WERI-Rb-1 (cell line): ENCODE measurements around the gene MEIS2.

ENCODE experiments used
- DNase-seq: peaks from one replicate; pipeline ENCODE4 v3.0.0-alpha.2; 2020
- H3K27ac ChIP-seq: fragments of 250-450 bp; sonication (Bioruptor Pico); 2 replicates; pipeline ENCODE4 v1.5.1; 2020; ENCODE audit warnings: mild to moderate bottlenecking, moderate library complexity
- H3K27me3 ChIP-seq: fragments of 250-450 bp; sonication (Bioruptor Pico); 2 replicates; pipeline ENCODE4 v1.5.1; 2021; ENCODE audit warnings: mild to moderate bottlenecking, low read depth, moderate library complexity; ENCODE audit not compliant: insufficient read depth, severe bottlenecking
- H3K36me3 ChIP-seq: fragments of 250-450 bp; sonication (Bioruptor Pico); 2 replicates; pipeline ENCODE4 v1.5.1; 2020; ENCODE audit warnings: mild to moderate bottlenecking, moderate library complexity
- H3K4me3 ChIP-seq: 2 replicates; pipeline ENCODE4 v1.5.1; 2011; ENCODE audit warnings: low read depth, mild to moderate bottlenecking, control low read depth, low read length
- H3K9me3 ChIP-seq: fragments of 250-450 bp; sonication (Bioruptor Pico); 2 replicates; pipeline ENCODE4 v1.5.1; 2021; ENCODE audit warnings: mild to moderate bottlenecking, moderate library complexity; ENCODE audit not compliant: severe bottlenecking
- TF ChIP-seq, protein P1 (sequence below): IDR thresholded peaks from 2 replicates; pipeline ENCODE4 v1.5.1; 2011; ENCODE audit warnings: low read depth, mild to moderate bottlenecking, control low read depth, inconsistent platforms, low read length

MEIS2 gene

DNA sequence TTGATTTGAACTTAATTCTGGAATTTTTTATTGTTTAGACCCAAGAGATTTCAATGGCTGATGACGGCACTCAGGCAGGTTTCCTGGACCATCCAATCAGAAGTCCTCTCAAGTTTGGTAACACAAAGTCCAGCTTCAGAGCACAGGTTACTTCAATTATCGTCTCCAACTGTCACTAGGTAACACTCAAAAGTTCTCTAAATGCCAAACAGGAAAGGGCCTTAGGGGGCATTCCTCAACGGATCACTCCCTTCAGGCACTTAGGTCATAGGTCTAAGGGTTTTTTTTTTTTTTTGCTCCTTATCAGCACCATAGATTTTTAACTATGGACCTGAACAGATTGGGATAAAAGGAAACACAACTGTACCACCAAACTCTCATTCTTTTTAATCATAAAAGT is 85.8 kb downstream of the MEIS2 start:
- TF ChIP-seq, protein P1, sequence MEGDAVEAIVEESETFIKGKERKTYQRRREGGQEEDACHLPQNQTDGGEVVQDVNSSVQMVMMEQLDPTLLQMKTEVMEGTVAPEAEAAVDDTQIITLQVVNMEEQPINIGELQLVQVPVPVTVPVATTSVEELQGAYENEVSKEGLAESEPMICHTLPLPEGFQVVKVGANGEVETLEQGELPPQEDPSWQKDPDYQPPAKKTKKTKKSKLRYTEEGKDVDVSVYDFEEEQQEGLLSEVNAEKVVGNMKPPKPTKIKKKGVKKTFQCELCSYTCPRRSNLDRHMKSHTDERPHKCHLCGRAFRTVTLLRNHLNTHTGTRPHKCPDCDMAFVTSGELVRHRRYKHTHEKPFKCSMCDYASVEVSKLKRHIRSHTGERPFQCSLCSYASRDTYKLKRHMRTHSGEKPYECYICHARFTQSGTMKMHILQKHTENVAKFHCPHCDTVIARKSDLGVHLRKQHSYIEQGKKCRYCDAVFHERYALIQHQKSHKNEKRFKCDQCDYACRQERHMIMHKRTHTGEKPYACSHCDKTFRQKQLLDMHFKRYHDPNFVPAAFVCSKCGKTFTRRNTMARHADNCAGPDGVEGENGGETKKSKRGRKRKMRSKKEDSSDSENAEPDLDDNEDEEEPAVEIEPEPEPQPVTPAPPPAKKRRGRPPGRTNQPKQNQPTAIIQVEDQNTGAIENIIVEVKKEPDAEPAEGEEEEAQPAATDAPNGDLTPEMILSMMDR, result no peak
- no peak overlapping the region for H3K4me3 ChIP-seq
- no peaks in the 10 kb centered on the region for H3K9me3 ChIP-seq
- H3K27ac ChIP-seq, result no peak overlapping the region
- no peaks in the 10 kb centered on the region for H3K27me3 ChIP-seq
- no peak for DNase-seq
- peaks cover 84% of the 10 kb centered on the region for H3K36me3 ChIP-seq

GRCh38 chr15:37014137-37014536 is 86.2 kb downstream of the MEIS2 start:
- no peak for DNase-seq
- Histone ChIP-seq H3K4me3 (no peak overlapping the region), H3K36me3 (peaks cover 84% of the 10 kb centered on the region), H3K27me3 (no peaks in the 10 kb centered on the region), H3K27ac (no peak overlapping the region), H3K9me3 (no peaks in the 10 kb centered on the region)
- TF ChIP-seq, protein P1, result no peak

DNA sequence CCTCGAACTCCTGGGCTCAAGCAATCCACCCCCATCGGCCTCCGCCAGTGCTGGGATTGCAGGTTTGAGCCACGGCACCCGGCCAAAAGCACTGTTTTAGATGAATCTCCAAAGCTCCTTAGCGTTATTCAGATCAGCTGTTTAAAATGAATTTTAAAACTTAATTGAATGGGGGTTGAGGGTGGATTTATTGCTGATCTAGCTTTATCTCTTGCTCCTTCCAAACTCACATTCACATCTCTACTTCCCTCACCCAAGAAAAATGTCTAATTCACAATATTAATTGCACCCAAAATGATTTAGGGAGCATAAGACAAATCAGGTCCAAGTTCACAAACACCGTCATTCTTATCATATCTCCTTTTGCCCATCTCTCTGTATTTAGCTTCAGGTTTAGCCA is 89.8 kb downstream of the MEIS2 start:
- TF ChIP-seq, protein P1, result no peak
- no peak overlapping the region for H3K4me3 ChIP-seq
- H3K27ac ChIP-seq, result no peak overlapping the region
- peaks cover 75% of the 10 kb centered on the region for H3K36me3 ChIP-seq
- no peak for DNase-seq
- H3K27me3 ChIP-seq, result no peaks in the 10 kb centered on the region
- no peaks in the 10 kb centered on the region for H3K9me3 ChIP-seq

DNA sequence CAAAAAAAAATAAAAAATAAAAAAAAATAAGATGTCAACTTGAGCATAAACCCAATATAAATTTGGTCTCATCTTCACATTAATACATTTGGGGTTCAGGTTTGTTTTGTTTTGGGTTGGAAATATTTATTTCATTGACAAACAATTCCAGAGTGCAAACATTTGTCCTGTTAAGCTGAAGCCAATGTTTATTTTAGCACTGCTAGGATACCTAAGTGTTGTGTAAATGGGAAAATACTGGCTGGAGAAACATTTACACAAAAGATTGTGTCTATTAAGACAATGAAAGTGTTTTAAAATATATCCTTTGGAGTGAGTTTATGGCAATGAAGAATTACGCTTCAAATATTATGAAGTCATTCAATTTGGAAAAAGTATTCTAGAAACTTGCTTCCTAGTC is 91.1 kb downstream of the MEIS2 start:
- TF ChIP-seq, protein P1, result no peak
- Histone ChIP-seq H3K27ac (no peak overlapping the region), H3K36me3 (peaks cover 75% of the 10 kb centered on the region), H3K4me3 (no peak overlapping the region), H3K9me3 (no peaks in the 10 kb centered on the region), H3K27me3 (no peaks in the 10 kb centered on the region)
- DNase-seq, result no peak

DNA sequence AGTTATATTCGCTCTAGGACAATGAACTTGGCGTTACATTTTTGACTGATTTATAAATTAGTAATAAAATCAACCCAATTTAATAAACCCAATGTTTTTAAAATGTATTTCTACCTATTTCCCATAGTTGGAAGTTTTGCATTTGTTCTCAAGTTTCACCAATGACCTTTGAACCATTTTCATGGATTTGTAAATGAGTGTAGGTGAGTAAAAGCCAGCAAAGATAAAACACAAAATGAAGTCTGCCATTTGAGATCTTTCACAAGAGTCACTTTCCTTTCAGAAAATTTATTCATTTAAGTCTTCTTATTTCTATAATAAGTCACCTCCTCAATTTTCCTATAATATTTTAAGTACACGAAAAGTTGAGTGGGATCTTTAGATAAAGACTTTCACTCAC is 92.1 kb downstream of the MEIS2 start:
- H3K36me3 ChIP-seq, result peaks cover 84% of the 10 kb centered on the region
- no peaks in the 10 kb centered on the region for H3K27me3 ChIP-seq
- H3K4me3 ChIP-seq, result no peak overlapping the region
- no peak overlapping the region for H3K27ac ChIP-seq
- TF ChIP-seq, protein P1, result no peak
- no peak for DNase-seq
- no peaks in the 10 kb centered on the region for H3K9me3 ChIP-seq

- TF ChIP-seq, protein P1, result no peak
- Histone ChIP-seq H3K36me3 (peaks cover 84% of the 10 kb centered on the region), H3K27ac (no peak overlapping the region), H3K9me3 (no peaks in the 10 kb centered on the region), H3K4me3 (no peak overlapping the region), H3K27me3 (no peaks in the 10 kb centered on the region)
- no peak for DNase-seq
These were observed 93.0 kb downstream of the MEIS2 start for GRCh38 chr15:37007301-37007700.
